H1 (cell line): ENCODE data around the gene AOPEP. TPM values are rescaled to one million over a fixed set of nuclear protein-coding genes. Genes with fewer than 3 reads are reported as not detected.

Source experiments
- polyA plus RNA-seq, 7 experiments: library from polyadenylated mRNA; depleted of rRNA in 3 of 7; stranded (reverse) in 5 of 7; unstranded in 2 of 7; fragments of >200 nt in 5 of 7; fragments of 200-250 nt in 2 of 7; gene quantifications; 1 replicate in 5 of 7; 2 replicates in 1 of 7; 4 replicates in 1 of 7; pipeline versions ENCODE4 v1.2.1 to v1.2.3, GENCODE V29; 2011 to 2013; ENCODE audit warnings: missing spikeins in 2 of 7, mixed read lengths in 2 of 7
- total RNA-seq: library from RNA; stranded (reverse); fragmentation: NEBNext Ultra II Directional; extraction: Animal tissue kit (Norgen Biotek cat#: 25700); gene quantifications from 2 replicates; pipeline ENCODE4 v1.2.1, GENCODE V29; 2021
- TF ChIP-seq, protein P1 (sequence below): IDR thresholded peaks from 2 replicates; pipeline ENCODE4 v1.6.1; 2011; ENCODE audit warnings: low read length, improper control_type of control experiment

Gene AOPEP
- total and polyA plus RNA-seq, 2 of the 8 experiments (the other 6 are each of a cell fraction or from before 2014, with no cell fraction given): 6.1 to 14.3 TPM

DNA sequence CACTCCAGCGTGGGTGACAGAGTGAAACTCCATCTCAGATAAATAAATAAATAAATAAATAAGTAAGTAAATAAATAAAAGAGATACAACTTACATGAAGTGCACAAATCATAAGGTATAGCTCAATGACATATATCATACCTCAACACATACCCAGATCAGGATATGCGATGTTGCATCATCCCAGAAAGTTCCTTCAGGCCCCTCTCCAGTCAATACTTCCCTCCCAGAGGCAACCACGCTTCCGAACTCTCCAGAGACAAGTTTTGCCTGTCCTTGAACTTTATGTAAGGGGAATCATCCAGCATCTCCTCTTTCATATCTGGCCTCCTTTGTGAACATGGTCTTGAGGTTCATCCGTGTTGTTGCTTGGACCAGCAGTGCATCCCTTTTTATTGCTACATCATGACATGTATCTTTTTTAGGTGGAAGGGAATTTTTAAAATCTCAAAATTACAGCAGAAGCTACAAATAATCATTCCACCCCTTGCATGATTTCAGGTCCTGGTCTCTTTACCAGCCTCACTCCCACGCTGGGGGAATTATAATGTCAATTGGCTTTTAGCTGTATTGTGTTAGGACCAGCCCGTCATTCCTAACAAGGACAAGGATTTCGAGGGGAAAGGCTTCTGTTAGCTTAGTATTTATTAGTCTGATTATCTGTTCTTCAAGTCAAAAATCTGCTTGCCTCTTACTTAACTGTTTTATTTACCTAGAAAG is 32.9 kb upstream of the AOPEP start (continued):
- TF ChIP-seq, protein P1, sequence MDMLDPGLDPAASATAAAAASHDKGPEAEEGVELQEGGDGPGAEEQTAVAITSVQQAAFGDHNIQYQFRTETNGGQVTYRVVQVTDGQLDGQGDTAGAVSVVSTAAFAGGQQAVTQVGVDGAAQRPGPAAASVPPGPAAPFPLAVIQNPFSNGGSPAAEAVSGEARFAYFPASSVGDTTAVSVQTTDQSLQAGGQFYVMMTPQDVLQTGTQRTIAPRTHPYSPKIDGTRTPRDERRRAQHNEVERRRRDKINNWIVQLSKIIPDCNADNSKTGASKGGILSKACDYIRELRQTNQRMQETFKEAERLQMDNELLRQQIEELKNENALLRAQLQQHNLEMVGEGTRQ: no peak
